Putamen (tissue), 1 donor: ENCODE results near the gene TYW1.
"Not testable (repeated sequence)": the region's sequence is repeated elsewhere in the genome, so short reads cannot be mapped to it uniquely, and the experiment has no call there.

Source experiments
- DNase-seq: peaks from one replicate; pipeline ENCODE4 v3.0.0-alpha.2; 2016; ENCODE audit warnings: low spot score

TYW1 gene

DNA sequence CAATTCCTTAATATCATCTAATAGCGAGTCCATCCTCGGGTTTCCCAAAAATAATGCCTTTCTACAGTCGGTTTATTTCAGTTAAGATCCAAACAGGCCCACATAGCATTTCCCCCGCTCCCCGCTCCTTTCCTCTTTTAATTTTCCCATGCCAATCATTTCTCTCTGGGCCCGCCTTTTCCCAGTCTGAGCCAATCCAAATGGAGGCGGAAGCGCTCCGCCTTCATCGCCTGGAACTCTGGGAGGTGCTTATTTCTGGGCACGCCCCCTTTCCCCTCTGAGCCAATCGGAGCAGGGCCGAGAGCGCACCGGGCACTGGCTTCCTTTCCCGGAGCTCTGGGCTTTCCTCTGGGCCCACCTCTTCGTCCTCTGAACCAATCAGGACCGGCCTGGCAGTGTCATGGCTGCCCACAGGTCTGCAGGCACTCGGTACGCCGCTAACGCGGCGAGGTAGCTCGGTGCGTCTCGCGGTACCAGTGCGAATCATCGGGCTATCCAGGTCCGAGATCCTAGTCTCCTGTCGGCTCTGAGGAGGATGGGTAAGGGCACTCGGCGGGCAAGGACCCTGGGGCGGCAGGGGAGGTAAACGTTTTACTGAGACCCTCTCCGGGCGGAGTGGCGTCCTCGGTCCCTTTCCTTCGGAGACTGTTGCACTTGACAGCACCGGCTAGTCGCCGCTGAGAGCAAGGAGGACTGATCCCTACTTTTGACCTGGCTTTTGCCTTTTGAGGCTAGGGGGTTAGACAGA lies at the start of gene TYW1:
TYW1 (plus strand) TSS at position 390 of the 748 bp plus-strand sequence; CDS start at position 536, 146 bp downstream.
- DNase-seq, result peak; percentile 99

GRCh38 chr7:66948480-66949109 lies 48.0 kb upstream of the TYW1 start:
- no peak for DNase-seq

DNA sequence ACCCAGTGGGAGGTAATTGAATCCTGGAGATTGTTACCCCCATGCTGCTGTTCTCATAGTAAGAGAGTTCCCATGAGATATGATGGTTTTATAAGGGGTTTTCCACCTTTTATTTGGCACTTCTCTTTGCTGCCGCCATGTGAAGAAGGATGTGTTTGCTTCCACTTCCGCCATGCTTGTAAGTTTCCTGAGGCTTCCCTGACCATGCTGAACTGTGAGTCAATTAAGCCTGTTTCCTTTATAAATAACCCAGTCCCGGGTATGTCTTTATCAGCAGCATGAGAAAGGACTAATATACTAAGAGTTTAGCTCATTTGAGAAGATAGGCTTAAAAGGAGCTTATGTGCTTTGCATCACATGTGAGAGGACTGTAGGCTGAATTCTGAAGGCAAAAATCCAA lies 46.3 kb upstream of the TYW1 start:
- DNase-seq, result no peak

DNA sequence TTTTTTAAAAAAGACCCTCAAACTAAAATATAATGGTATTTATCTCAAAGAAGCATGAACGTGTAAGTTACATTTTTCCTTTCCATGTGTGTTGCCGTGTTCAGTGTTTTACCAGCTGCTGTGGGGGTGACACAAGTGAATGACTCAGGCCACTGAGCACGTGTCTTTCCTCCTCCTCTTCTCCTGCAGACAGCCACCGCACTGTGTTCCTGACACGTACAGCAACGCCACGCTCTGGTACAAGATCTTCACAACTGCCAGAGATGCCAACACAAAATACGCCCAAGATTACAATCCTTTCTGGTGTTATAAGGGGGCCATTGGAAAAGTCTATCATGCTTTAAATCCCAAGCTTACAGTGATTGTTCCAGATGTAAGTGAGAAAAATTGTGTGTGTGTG lies 45.9 kb upstream of the TYW1 start:
- DNase-seq, result peak; percentile 80

DNA sequence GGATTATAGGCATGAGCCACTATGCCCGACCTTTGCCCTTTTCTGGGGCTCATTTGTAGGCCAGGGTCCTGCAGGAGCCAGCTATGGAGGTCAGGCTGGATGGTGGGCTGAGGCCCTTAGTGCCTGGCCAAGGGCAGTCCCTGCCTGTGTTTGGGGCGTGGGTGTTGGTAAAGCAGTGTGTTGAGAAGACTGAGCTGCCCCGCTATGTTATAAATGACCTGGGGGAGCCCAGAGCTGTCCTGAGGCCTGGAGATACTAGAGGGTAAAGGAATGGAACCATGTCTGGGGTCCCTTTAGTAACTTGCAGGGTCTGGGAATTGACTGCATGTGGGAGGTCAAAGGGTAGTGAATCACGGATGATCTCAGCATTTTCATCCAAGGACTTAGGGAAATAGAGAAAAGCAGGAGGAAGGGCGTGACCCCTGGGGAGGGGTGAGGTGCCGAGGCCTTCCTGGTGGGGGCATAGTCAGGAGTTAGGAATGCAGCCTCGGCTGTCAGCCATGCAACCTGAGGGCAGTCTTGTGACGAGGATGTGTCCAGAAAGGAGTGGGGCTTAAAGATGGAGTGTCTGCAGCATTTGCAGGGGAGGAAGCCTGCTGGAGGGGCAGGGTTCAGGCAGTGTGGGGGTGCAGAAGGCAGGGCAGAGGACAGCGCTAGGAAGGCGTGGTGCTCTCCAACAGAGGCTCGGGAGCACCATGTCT lies 44.1 kb upstream of the TYW1 start:
- no peak for DNase-seq

- DNase-seq, result no peak
Observed at GRCh38 chr7:66953044-66953427, 43.6 kb upstream of the TYW1 start.

- DNase-seq, result no peak
Observed at GRCh38 chr7:66957595-66958290, 38.9 kb upstream of the TYW1 start.

DNA sequence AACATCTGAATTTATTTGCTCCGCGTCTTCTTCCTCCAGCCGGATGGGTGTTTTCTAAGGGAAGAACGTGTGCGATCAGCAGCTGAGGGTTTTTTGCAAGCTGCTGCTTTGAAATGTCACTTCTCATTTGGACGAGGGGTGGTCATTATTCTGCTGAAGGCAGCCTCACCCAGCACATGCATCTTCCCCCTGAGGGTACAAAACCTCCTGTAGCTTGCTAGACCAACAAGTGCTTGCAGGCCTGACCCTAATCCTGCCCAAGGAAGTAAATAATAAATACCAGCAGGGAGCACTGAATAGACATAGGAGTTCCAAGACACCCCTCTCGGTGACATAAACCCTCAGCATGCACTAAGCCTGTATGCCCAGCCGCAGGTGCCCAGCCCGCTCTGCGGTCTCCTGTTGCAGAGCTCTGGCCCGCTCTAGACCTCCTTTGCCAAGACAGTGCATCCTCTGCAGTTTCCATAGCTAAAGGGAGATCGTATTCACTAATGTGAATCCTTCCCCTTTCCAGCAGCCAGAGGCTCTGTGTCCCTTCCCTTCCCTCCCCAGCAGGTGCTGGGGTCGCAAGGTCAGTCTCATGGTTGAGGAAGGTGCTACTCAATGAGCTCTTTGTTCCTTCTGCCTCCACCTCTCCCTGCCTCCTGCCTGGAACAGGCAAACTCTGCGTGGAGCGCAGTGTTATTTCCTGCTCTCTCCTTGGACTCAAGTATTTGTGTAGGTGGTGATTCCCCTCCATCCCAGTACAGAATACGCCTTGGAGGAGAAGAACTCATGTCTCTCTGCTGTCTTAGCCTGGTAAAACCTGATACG lies 37.9 kb upstream of the TYW1 start:
- no peak for DNase-seq

DNA sequence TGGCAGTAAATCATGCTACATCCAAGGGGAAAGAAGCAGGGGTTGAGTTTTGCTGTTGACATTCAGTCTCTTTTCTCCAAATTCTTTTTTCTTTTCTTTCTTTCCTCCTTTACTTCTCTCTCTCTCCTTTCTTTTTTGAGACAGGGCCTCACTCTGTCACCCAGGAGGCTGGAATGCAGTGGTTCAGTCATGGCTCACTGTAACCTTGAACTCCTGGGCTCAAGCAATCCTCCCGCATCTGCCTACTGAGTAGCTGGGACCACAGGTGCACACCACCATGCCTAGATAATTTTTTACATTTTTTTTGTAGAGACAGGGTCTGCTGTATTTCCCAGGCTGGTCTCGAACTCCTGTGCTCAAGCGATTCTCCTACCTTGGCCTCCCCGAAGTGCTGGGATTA lies 36.4 kb upstream of the TYW1 start:
- DNase-seq, result no peak

DNA sequence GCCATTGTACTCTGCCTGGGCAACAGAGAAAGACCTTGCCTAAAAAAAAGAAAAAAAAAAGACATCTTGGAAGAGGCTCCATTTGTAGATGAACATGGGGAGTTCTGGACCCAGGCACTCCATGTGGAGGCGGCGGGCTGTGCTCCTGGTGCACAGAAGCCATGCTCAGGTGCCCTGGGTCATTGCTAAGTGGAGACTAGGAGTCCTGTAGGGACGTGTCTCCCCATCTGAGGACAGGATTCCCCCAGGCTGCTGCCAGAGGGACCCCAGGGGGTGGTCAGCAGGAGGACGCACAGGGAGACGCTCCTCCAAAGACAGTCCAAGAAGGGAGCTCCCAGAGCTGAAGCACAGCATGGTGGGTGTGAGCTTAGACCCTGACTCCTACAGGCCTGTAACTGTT lies 35.5 kb upstream of the TYW1 start:
- no peak for DNase-seq

DNA sequence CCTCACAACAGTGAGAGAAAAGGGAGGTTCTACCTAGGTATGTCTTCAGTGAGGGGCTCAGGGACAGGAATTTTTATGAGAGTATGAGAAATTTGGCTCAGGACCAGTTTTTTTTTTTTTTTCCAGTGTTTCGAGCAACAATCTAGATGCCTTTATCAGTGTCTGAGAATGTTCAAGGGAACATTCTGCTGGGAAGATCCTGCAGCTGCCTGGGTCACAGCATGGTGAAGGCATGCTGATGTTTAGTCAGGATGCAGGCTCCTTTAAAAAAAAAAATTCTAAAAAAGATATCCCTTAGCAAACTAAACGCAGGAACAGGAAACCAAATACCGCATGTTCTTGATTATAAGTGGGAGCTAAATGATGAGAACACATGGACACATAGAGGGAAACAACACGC lies 32.2 kb upstream of the TYW1 start:
- no peak for DNase-seq

DNA sequence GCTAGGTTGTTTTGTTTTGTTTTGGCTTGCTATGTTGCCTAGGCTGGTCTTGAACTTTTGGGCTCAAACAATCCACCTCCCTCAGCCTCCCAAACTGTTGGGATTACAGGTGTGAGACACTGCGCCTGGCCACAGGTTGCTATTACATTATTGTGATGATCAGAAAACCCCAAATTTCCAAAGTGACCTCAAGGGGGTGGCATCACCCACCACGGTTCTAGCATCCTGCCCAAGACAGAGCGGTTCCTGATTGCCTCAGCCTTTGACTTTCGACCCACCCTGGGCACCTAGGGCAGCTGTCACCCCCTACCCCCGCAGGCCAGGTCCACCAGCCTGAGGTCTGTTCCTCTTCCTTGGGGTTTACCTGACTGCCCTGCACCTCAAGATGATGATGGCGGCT lies 29.6 kb upstream of the TYW1 start:
- no peak for DNase-seq

DNA sequence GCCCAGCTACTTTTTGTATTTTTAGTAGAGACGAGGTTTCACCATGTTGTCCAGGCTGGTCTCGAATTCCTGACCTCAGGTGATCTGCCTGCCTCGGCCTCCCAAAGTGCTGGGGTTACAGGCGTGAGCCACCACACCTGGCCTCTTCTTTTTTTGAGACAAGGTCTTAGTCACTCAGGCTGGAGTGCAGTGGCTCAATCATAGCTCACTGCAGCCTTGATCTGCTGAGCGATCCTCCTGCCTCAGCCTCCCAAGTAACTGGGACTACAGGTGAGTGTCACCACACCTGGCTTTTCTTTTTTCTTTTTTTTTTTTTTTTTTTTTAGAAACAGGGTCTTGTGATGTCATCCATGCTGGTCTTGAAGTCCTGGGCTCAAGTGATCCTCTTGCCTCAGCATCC lies 27.6 kb upstream of the TYW1 start:
- not testable (repeated sequence) for DNase-seq

GRCh38 chr7:66970310-66970709 lies 26.3 kb upstream of the TYW1 start:
- no peak for DNase-seq

DNA sequence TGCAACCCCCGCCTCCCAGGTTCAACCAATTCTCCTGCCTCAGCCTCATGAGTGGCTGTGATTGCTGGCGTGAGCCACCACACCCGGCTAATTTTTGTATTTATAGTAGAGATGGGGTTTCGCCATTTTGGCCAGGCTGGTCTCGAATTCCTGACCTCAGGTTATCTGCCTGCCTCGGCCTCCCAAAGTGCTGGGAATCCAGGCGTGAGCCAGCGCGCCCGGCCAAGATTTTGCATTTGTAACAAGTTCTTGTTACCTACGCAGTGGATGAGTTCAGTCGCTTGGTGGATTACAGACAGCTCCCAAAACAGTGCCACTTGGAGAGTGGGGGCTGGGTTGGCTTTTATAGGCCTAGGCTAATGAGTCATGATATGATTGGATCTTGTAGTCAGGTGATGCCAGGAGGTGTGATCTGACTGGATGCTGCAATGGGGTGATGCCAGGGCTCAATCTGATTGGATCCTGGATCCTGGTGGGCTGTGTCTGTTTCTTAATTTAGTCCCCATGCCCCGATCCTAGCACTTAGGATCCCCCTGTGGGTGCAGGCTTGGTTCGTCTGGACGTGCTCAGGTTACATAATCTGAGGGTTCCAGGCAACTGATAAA lies 21.5 kb upstream of the TYW1 start:
- no peak for DNase-seq

DNA sequence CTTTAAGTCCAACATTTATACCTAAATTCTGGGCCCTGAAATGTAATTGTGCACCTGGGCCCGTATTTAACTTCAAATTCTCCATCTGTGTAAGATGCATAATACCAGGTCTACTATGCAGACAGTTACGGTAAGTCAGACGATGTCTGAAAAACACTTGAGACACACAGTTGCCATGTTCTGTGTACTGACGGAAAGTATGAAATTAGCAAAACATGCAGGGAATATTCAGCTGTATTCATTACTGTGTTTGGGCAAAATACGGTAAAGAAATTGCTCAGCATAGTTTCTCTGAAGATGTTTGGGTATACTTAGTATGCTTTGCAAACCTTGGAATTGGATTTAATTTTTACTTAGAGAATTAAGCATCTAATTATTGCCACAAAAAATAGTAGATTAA lies 18.3 kb upstream of the TYW1 start:
- not testable (repeated sequence) for DNase-seq

DNA sequence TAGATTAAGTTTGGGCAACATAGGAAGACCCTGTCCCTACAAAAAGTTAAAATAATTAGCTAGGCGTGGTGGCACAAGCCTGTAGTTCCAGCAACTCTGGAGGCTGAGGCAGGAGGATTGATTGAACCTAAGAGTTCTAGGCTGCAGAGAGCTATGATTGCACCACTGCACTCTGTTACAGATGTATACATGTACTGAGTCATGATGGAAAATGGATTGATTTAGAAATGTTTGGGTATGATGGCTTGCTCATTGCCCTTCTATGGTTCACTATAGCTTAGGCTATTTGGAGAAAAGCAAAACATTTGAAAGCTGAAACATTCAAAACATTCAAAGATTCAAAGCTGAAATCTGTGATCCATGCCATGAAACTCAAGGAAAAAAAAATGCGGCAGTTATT lies 17.6 kb upstream of the TYW1 start:
- DNase-seq, result not testable (repeated sequence)

DNA sequence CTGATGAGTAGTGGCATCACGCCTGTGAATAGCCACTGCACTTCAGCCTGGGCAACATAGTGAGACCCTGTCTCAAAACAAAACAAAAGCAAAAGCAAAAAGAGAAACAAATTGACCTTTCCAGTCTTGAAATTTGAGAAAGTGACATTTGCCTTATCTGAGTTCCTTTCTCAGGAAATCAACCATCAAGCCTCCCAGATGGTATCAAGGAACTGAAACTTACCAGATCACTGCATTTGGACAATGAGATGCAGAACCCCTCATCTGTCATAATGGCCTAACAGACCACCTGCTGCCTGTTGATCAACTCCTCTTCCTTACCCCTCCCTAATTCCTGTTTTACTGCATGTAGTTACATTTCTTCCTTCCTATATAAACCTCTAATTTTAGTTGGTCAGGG lies 16.3 kb upstream of the TYW1 start:
- not testable (repeated sequence) for DNase-seq

DNA sequence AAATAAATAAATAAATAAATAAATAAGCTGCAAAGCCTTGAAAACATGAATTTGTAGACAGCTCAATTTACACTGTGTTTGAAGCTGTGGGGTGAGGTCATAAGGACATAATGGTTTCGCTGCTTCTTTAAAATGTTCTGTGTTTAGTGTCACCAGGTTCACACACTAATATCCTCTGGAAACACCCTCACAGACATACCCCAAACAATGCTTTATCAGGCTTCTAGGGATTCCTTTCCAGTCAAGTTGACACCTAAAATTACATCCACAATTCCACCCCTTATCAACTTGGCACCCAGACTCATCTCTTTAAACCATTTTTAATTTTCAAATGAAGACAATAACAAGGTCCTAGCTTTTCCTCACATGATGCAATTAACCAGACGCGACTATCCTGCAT lies 7.1 kb upstream of the TYW1 start:
- not testable (repeated sequence) for DNase-seq

- DNase-seq, result not testable (repeated sequence)
Observed at GRCh38 chr7:66994051-66994450, 2.6 kb upstream of the TYW1 start.

GRCh38 chr7:66994691-66995049 lies 2.0 kb upstream of the TYW1 start:
- peak; percentile 31 for DNase-seq
